H1 (cell line): ENCODE results near the gene ADGB. TPM values are rescaled to one million over a fixed set of nuclear protein-coding genes. Genes with fewer than 3 reads are reported as not detected.

ENCODE experiments used
- TAF1 ChIP-seq: IDR thresholded peaks from 2 replicates; pipeline ENCODE4 v1.6.1; 2011; ENCODE audit warnings: mild to moderate bottlenecking, low read depth, low read length
- polyA plus RNA-seq, 7 experiments: library from polyadenylated mRNA; depleted of rRNA in 3 of 7; stranded (reverse) in 5 of 7; unstranded in 2 of 7; fragments of >200 nt in 5 of 7; fragments of 200-250 nt in 2 of 7; gene quantifications; 1 replicate in 5 of 7; 2 replicates in 1 of 7; 4 replicates in 1 of 7; pipeline versions ENCODE4 v1.2.1 to v1.2.3, GENCODE V29; 2011 to 2013; ENCODE audit warnings: missing spikeins in 2 of 7, mixed read lengths in 2 of 7
- total RNA-seq: library from RNA; stranded (reverse); fragmentation: NEBNext Ultra II Directional; extraction: Animal tissue kit (Norgen Biotek cat#: 25700); gene quantifications from 2 replicates; pipeline ENCODE4 v1.2.1, GENCODE V29; 2021

Gene ADGB
- total and polyA plus RNA-seq, 2 of the 8 experiments (the other 6 are each of a cell fraction or from before 2014, with no cell fraction given), result not detected

- no peak for TF ChIP-seq TAF1
Observed at GRCh38 chr6:146861716-146862115, 262.9 kb downstream of the ADGB start (continued).
